Natural killer cell (primary cell): Measurements from ENCODE around the gene CD8B. TPM values are rescaled to one million over a fixed set of nuclear protein-coding genes. Genes with fewer than 3 reads are reported as not detected.
"Not testable (repeated sequence)": the region's sequence is repeated elsewhere in the genome, so short reads cannot be mapped to it uniquely, and the experiment has no call there.

Source experiments
- ATAC-seq, 3 donors: fragments of 150-1000 bp in 2 of 3; fragments of 200-7000 bp in 1 of 3; cut with Tn5 transposase; 1 replicate in 1 of 3; 2 replicates in 2 of 3; pipeline ENCODE4 v1.10.0; 2021; ENCODE audit warnings: mild to moderate bottlenecking in 2 of 3, moderate library complexity in 2 of 3
- DNase-seq, 2 donors: peaks; one replicate each; pipeline versions ENCODE4 v3.0.0 to v3.0.0-alpha.2; 2013 to 2021; ENCODE audit warnings: mixed read lengths in 1 of 2
- H3K27ac ChIP-seq: one replicate; pipeline ENCODE4 v1.5.1; 2013; ENCODE audit warnings: mild to moderate bottlenecking, low read length
- H3K27me3 ChIP-seq: one replicate; pipeline ENCODE4 v1.6.1; 2013; ENCODE audit warnings: low read length; ENCODE audit not compliant: control insufficient read depth, insufficient read depth
- H3K36me3 ChIP-seq: one replicate; pipeline ENCODE4 v1.6.1; 2013; ENCODE audit warnings: low read length; ENCODE audit not compliant: control insufficient read depth, insufficient read depth
- H3K4me1 ChIP-seq: one replicate; pipeline ENCODE4 v1.6.1; 2013; ENCODE audit warnings: low read length; ENCODE audit not compliant: control insufficient read depth, insufficient read depth
- H3K4me3 ChIP-seq: one replicate; pipeline ENCODE4 v1.5.1; 2013; ENCODE audit warnings: low read length
- H3K9me3 ChIP-seq: one replicate; pipeline ENCODE4 v1.6.1; 2013; ENCODE audit warnings: low read length; ENCODE audit not compliant: control insufficient read depth, insufficient read depth
- H3K27ac Mint-ChIP-seq, 2 donors: one replicate each; pipeline ENCODE4 v1.8.0; 2022; ENCODE audit warnings: mild to moderate bottlenecking in 2 of 2, mixed read lengths in 2 of 2, moderate library complexity in 1 of 2
- H3K27me3 Mint-ChIP-seq, 2 donors: one replicate each; pipeline ENCODE4 v1.8.0; 2022; ENCODE audit warnings: low read depth in 2 of 2, mixed read lengths in 2 of 2
- H3K36me3 Mint-ChIP-seq: one replicate; pipeline ENCODE4 v1.8.0; 2022; ENCODE audit warnings: mixed read lengths
- H3K4me1 Mint-ChIP-seq, 2 donors: one replicate each; pipeline ENCODE4 v1.8.0; 2022; ENCODE audit warnings: mixed read lengths in 2 of 2
- H3K4me3 Mint-ChIP-seq: one replicate; pipeline ENCODE4 v1.8.0; 2022; ENCODE audit warnings: mild to moderate bottlenecking, moderate library complexity, mixed read lengths
- H3K9me3 Mint-ChIP-seq, 2 donors: one replicate each; pipeline ENCODE4 v1.8.0; 2022; ENCODE audit warnings: mixed read lengths in 2 of 2
- WGBS: methylation state at CpG from one replicate; pipeline ENCODE4 v1.1.7; 2013; ENCODE audit warnings: missing lambda C conversion rate; ENCODE audit not compliant: insufficient coverage; 5-methylcytosine and 5-hydroxymethylcytosine counted together
- intact Hi-C: fragments of 100-400 bp; cut with micrococcal nuclease; formaldehyde crosslinking; loops from one replicate; pipeline ENCODE4 v1.14.2; 2022
- total RNA-seq, 4 donors: library from RNA; stranded (reverse); fragments of 120-200 nt in 1 of 4; gene quantifications; one replicate each; pipeline versions ENCODE4 v1.2.3 to v1.2.4, GENCODE V29; 2013 to 2022

The CD8B gene
- total RNA-seq, result 10 to 100 TPM in 1 of 3 donors, 1 to 10 TPM in 2; 1.9 to 22.7 (median 6.0) TPM
- 33.3 TPM for total RNA-seq (2013)

- intact Hi-C loops, result not testable (repeated sequence)
- WGBS, result 6% methylated on average over 36 of the region's 55 CpGs
- peak in 1 of 2 donors; percentile 31 for DNase-seq
Measured at GRCh38 chr2:86861628-86862379, at the start of gene CD8B. CD8B (minus strand) TSS chr2:86861886; CDS start chr2:86861865, 21 bp downstream.

GRCh38 chr2:86905868-86906267 is 44.2 kb upstream of the CD8B start:
- H3K4me1 ChIP-seq, H3K9me3 Mint-ChIP-seq, DNase-seq, H3K4me3 Mint-ChIP-seq, H3K4me1 Mint-ChIP-seq, H3K27ac ChIP-seq, intact Hi-C loops, H3K27me3 ChIP-seq, H3K9me3 ChIP-seq, H3K36me3 ChIP-seq, H3K36me3 Mint-ChIP-seq, ATAC-seq, H3K27me3 Mint-ChIP-seq, H3K27ac Mint-ChIP-seq, H3K4me3 ChIP-seq: not testable (repeated sequence)
- WGBS, result no CpG with 5 or more reads among the region's 1 CpG

More at GRCh38 chr2:86861628-86862379, at the start of gene CD8B:
- H3K9me3 Mint-ChIP-seq, H3K4me1 ChIP-seq, H3K9me3 ChIP-seq, H3K4me1 Mint-ChIP-seq, H3K27me3 Mint-ChIP-seq, H3K36me3 Mint-ChIP-seq, H3K36me3 ChIP-seq, H3K27ac Mint-ChIP-seq, H3K4me3 ChIP-seq, H3K27ac ChIP-seq, H3K27me3 ChIP-seq: not testable (repeated sequence)
- H3K4me3 Mint-ChIP-seq, result peak within 1 kb of the TSS; percentile 47
- ATAC-seq, result peak in 2 of 3 donors; percentile 39 to 43

DNA sequence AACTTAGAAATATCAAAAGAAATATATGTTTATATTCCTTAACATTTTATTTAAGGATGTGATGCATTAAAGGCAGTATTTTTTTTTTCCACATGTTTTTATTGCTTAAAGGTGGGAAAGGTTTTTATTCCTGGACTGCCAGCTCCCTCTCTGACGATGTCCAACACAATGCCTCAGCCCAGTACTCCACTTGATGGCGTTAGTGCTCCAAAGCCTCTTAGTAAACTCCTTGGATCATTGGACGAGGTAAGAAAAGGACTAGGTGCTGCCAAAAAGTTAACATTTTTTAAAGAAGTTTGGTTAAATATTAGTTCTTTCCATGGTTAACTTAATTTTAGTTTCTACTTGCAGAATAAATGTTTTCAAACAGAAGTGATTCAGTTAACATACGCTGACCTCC is 39.0 kb upstream of the CD8B start:
- H3K27me3 Mint-ChIP-seq, H3K4me3 Mint-ChIP-seq, H3K9me3 ChIP-seq, H3K36me3 ChIP-seq, H3K4me1 ChIP-seq, H3K27me3 ChIP-seq, DNase-seq, H3K4me1 Mint-ChIP-seq, ATAC-seq, H3K36me3 Mint-ChIP-seq, H3K4me3 ChIP-seq, H3K27ac ChIP-seq, H3K27ac Mint-ChIP-seq, intact Hi-C loops, H3K9me3 Mint-ChIP-seq: not testable (repeated sequence)
- WGBS, result no CpG with 5 or more reads among the region's 4 CpGs

DNA sequence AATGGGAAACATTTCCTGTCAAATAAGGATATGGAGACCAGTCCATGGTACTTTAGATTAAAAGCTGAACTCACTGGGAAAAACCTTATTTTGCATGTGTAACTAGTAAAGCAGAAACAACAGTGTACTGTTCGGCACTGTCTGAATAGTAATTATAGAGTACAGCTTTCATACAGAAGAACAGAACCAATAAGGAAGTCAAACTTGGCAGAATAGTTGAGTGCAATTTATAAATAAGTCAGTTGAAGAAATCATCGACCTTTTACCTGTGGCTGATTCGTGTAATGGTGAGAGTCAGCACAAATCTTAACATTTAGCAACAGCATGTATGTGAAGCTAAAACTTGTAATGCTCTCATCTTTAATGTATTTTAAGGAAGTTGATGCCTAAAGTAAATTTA is 24.3 kb upstream of the CD8B start:
- H3K36me3 Mint-ChIP-seq, H3K9me3 ChIP-seq, H3K9me3 Mint-ChIP-seq, H3K4me3 ChIP-seq, H3K27me3 Mint-ChIP-seq, DNase-seq, H3K27ac ChIP-seq, H3K4me1 ChIP-seq, H3K4me3 Mint-ChIP-seq, H3K4me1 Mint-ChIP-seq, H3K27me3 ChIP-seq, H3K36me3 ChIP-seq, intact Hi-C loops, ATAC-seq, H3K27ac Mint-ChIP-seq: not testable (repeated sequence)
- WGBS, result no CpG with 5 or more reads among the region's 3 CpGs

DNA sequence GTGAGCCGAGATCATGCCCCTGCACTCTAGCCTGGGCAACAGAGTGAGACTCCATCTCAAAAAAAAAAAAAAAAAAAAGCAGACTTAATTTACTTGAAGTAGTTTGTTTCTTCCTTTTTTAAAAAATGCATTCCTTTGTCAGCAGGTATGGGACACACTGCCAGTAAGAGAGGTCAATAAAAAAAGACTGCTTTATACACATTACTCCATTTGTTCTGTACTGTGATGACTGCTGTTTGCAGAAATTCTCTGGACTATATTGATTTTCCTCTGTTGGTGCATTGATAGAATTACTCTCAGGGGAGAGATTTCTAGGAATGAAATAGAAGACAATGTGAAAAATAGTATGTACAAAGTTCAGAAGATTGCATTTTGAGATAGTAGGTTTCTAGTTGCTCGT is 21.2 kb upstream of the CD8B start:
- ATAC-seq, H3K4me3 ChIP-seq, DNase-seq, H3K27me3 ChIP-seq, H3K36me3 ChIP-seq, H3K4me3 Mint-ChIP-seq, intact Hi-C loops, H3K4me1 ChIP-seq, H3K9me3 ChIP-seq, H3K9me3 Mint-ChIP-seq, H3K36me3 Mint-ChIP-seq, H3K27ac ChIP-seq, H3K4me1 Mint-ChIP-seq, H3K27ac Mint-ChIP-seq: not testable (repeated sequence)
- H3K27me3 Mint-ChIP-seq, result peaks cover 4 to 12% of the 10 kb centered on the region in 2 donors
- no CpG with 5 or more reads among the region's 2 CpGs for WGBS

- ATAC-seq, H3K4me3 Mint-ChIP-seq, H3K27ac Mint-ChIP-seq, H3K36me3 ChIP-seq, H3K4me1 ChIP-seq, H3K36me3 Mint-ChIP-seq, H3K27ac ChIP-seq, H3K27me3 ChIP-seq, H3K4me3 ChIP-seq, DNase-seq, H3K4me1 Mint-ChIP-seq, H3K9me3 ChIP-seq, H3K9me3 Mint-ChIP-seq, intact Hi-C loops: not testable (repeated sequence)
- WGBS, result 88% methylated on average over 4 of the region's 5 CpGs
- H3K27me3 Mint-ChIP-seq, result peaks cover 6 to 18% of the 10 kb centered on the region in 2 donors
Measured at GRCh38 chr2:86882118-86882665, 20.5 kb upstream of the CD8B start.

DNA sequence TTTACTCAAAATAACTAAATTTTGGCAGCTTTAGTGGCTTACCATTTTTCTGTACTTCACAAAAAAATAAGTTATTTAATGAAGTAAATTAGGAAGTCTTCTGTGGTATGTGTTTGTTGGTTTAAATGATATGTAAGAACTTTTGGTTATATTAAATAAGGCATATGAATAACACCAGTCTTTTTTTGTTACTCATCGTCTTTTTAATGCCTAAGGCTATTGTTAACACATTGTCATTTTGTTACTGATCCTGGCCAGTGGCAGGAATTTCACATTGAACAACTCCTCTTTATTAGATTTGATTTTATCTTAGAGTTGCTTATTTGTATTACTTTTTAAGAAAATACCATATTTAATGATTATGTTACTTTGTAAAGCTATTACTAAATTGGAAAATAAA is 17.3 kb upstream of the CD8B start:
- H3K36me3 ChIP-seq, H3K9me3 ChIP-seq, ATAC-seq, H3K27ac Mint-ChIP-seq, DNase-seq, H3K27me3 ChIP-seq, H3K27ac ChIP-seq, H3K9me3 Mint-ChIP-seq, H3K4me1 Mint-ChIP-seq, H3K4me3 Mint-ChIP-seq, H3K4me1 ChIP-seq, intact Hi-C loops, H3K4me3 ChIP-seq, H3K36me3 Mint-ChIP-seq: not testable (repeated sequence)
- peaks cover 9 to 28% of the 10 kb centered on the region in 2 donors for H3K27me3 Mint-ChIP-seq
- WGBS, result no CpG with 5 or more reads among the region's 1 CpG

DNA sequence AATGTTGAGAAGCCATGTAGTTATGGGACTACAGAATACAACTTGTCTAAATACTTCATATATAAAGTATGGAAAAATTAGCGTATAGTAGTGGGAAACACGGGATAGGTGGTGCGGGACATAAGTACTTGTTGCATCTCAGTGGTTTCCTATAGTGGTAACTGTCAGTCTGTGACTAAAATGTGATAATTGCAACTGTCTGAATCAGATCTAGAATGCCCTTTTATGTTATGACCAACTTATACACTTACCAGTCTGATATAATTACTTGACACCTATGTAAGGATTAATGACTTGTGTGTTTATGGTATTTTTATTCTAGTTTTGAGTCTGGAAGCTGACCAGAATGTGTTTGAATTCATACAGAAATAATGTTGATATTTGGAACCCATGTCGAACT is 9.3 kb upstream of the CD8B start:
- H3K4me1 Mint-ChIP-seq, H3K4me3 Mint-ChIP-seq, H3K9me3 ChIP-seq, H3K9me3 Mint-ChIP-seq, H3K4me3 ChIP-seq, H3K27ac Mint-ChIP-seq, H3K36me3 ChIP-seq, intact Hi-C loops, ATAC-seq, H3K4me1 ChIP-seq, H3K27me3 ChIP-seq, H3K36me3 Mint-ChIP-seq, DNase-seq, H3K27ac ChIP-seq, H3K27me3 Mint-ChIP-seq: not testable (repeated sequence)
- 69% methylated on average over 1 of the region's 4 CpGs for WGBS
